Endodermal cell (in vitro differentiated cells): ENCODE measurements around the gene ZNF431. TPM values are rescaled to one million over a fixed set of nuclear protein-coding genes. Genes with fewer than 3 reads are reported as not detected.

Experiments used
- DNase-seq: peaks from one replicate; pipeline ENCODE4 v3.0.0-alpha.2; 2017
- H3K27ac ChIP-seq: 2 replicates; pipeline ENCODE4 v1.5.1; 2013; ENCODE audit warnings: mild to moderate bottlenecking, low read depth, low read length, moderate library complexity
- H3K27me3 ChIP-seq: 2 replicates; pipeline ENCODE4 v1.6.1; 2013; ENCODE audit warnings: mild to moderate bottlenecking, low read length, moderate library complexity; ENCODE audit not compliant: insufficient read depth, control insufficient read depth, poor library complexity, severe bottlenecking
- H3K36me3 ChIP-seq: 2 replicates; pipeline ENCODE4 v1.7.0; 2013; ENCODE audit warnings: mild to moderate bottlenecking, low read length, moderate library complexity; ENCODE audit not compliant: control insufficient read depth, insufficient read depth
- H3K4me1 ChIP-seq: one replicate; pipeline ENCODE4 v1.7.0; 2013; ENCODE audit warnings: low read length; ENCODE audit not compliant: control insufficient read depth, insufficient read depth
- H3K4me3 ChIP-seq: 2 replicates; pipeline ENCODE4 v1.5.1; 2013; ENCODE audit warnings: mild to moderate bottlenecking, low read length, moderate library complexity
- H3K9ac ChIP-seq: 2 replicates; pipeline ENCODE4 v1.6.1; 2013; ENCODE audit warnings: mild to moderate bottlenecking, low read length, moderate library complexity; ENCODE audit not compliant: poor library complexity, severe bottlenecking; ENCODE audit errors: extremely low read depth
- H3K9me3 ChIP-seq: 2 replicates; pipeline ENCODE4 v1.6.1; 2013; ENCODE audit warnings: mild to moderate bottlenecking, low read length, moderate library complexity; ENCODE audit not compliant: control insufficient read depth
- H3K27ac Mint-ChIP-seq: 2 replicates; pipeline ENCODE4 v1.8.0; 2020; ENCODE audit warnings: mixed read lengths
- H3K27me3 Mint-ChIP-seq: 2 replicates; pipeline ENCODE4 v1.8.0; 2021; ENCODE audit warnings: mild to moderate bottlenecking, mixed read lengths; ENCODE audit not compliant: insufficient read depth
- H3K36me3 Mint-ChIP-seq: 2 replicates; pipeline ENCODE4 v1.8.0; 2020; ENCODE audit warnings: low read depth, mixed read lengths
- H3K4me1 Mint-ChIP-seq: 2 replicates; pipeline ENCODE4 v1.8.0; 2020; ENCODE audit warnings: mixed read lengths
- H3K4me3 Mint-ChIP-seq: 2 replicates; pipeline ENCODE4 v1.8.0; 2020; ENCODE audit warnings: mild to moderate bottlenecking, moderate library complexity, mixed read lengths
- H3K9me3 Mint-ChIP-seq: 2 replicates; pipeline ENCODE4 v1.8.0; 2020; ENCODE audit warnings: mild to moderate bottlenecking, mixed read lengths
- CTCF ChIP-seq: fragments of 200-600 bp; sonication (generic); conservative IDR thresholded peaks from 2 replicates; pipeline ENCODE4 v1.5.0; 2021; ENCODE audit warnings: antibody characterized with exemption, mild to moderate bottlenecking
- WGBS, 2 experiments: methylation state at CpG; one replicate each; pipeline versions ENCODE4 v1.1.5 to v1.1.7; 2013; ENCODE audit warnings: missing lambda C conversion rate in 2 of 2, mixed read lengths in 1 of 2; ENCODE audit not compliant: insufficient coverage in 1 of 2, insufficient read length in 1 of 2; 5-methylcytosine and 5-hydroxymethylcytosine counted together
- total RNA-seq, 2 donors: library from RNA; stranded (reverse); fragmentation: NEBNext Ultra II Directional in 1 of 2; extraction: Animal tissue kit (Norgen Biotek cat#: 25700) in 1 of 2; gene quantifications; 2 replicates in 1 of 2; 3 replicates in 1 of 2; pipeline ENCODE4 v1.2.1, GENCODE V29; 2021

The ZNF431 gene
- total RNA-seq, 2 donors from 2014 or later = 34.6 to 39.0 TPM

- 100% methylated on average over 1 of the region's 2 CpGs; no CpG with 5 or more reads in 1 of the 2 experiments for WGBS, 2 experiments
- H3K36me3 ChIP-seq = peaks cover 88% of the 10 kb centered on the region
Measured at GRCh38 chr19:21098291-21098690, 43.5 kb upstream of the ZNF431 start.

DNA sequence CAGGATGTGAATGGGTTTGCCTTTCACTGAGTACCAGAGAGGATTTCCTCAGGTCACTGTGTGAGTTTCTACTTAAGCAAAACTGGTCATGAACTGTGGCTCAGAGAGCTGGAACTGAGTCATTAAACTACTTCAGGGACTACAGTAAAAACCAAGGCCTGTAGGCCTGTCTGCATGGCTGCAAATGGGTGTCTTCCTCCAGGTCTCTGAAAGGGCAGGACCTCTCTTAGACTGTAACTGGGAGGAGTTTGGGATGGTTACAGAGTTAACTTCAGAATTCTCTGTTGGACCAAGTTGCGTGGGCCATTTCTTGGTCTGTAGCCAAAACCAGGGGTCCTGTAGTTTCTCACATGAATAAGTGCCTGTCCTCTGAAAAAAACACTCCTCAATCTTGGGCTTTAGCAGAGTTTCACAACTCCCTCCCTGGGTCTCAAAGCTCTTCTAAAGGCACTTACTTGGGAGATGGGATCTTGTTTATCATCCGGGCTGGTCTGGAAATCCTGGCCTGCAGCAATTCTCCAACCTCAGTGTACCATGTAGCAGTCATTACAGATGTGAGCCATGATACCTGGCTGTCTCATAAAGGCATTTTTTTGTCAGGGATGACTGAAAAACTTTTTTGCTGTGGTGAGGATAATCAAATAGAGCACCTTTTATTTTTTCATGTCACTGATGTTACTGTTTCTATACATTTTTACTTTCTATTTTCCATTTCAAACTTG, 40.2 kb upstream of the ZNF431 start:
- Mint-ChIP-seq H3K36me3 (peaks cover 73% of the 10 kb centered on the region), H3K4me1 (no peaks in the 10 kb centered on the region), H3K27ac (peak overlapping the region; percentile 25), H3K27me3 (no peaks in the 10 kb centered on the region), H3K4me3 (no peak overlapping the region), H3K9me3 (no peaks in the 10 kb centered on the region)
- no peak for DNase-seq
- no peaks in the 10 kb centered on the region for H3K4me1 ChIP-seq
- H3K27ac ChIP-seq = no peak overlapping the region
- 88 to 93% methylated on average over 2 of the region's 2 CpGs for WGBS, 2 experiments
- no peak overlapping the region for H3K9ac ChIP-seq
- H3K27me3 ChIP-seq = no peaks in the 10 kb centered on the region
- no peak overlapping the region for H3K4me3 ChIP-seq
- no peaks in the 10 kb centered on the region for H3K9me3 ChIP-seq
- TF ChIP-seq CTCF = no peak
- H3K36me3 ChIP-seq = peaks cover 85% of the 10 kb centered on the region

More at GRCh38 chr19:21098291-21098690, 43.5 kb upstream of the ZNF431 start:
- Mint-ChIP-seq H3K36me3 (peaks cover 68% of the 10 kb centered on the region), H3K27me3 (no peaks in the 10 kb centered on the region), H3K4me1 (no peaks in the 10 kb centered on the region), H3K27ac (no peak overlapping the region), H3K9me3 (peaks cover 3% of the 10 kb centered on the region), H3K4me3 (no peak overlapping the region)
- H3K27me3 ChIP-seq = no peaks in the 10 kb centered on the region
- no peak overlapping the region for H3K4me3 ChIP-seq
- no peak overlapping the region for H3K27ac ChIP-seq
- no peaks in the 10 kb centered on the region for H3K9me3 ChIP-seq
- no peak for TF ChIP-seq CTCF
- no peaks in the 10 kb centered on the region for H3K4me1 ChIP-seq
- no peak for DNase-seq
- H3K9ac ChIP-seq = no peak overlapping the region

DNA sequence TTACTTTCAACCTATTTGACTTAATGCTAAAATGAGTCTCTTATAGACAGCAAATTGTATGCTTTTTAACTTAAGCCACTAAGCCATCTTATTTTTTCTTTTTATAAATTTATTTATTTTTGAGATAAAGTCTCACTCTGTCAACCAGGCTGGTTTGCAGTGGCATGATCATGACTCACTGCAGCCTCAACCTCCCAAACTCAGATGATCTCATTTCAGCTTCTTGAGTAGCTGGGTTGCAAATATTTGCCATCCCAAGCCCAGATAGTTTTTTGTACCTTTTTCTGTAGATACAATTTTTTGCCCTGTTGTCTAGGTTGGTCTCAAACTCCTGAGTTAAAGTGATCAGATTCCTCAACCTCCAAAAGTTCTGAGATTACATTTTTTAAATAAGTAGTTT, 32.7 kb upstream of the ZNF431 start:
- Mint-ChIP-seq H3K4me1 (peaks cover 6% of the 10 kb centered on the region), H3K9me3 (peaks cover 12% of the 10 kb centered on the region), H3K36me3 (peaks cover 83% of the 10 kb centered on the region), H3K27me3 (no peaks in the 10 kb centered on the region), H3K4me3 (no peak overlapping the region), H3K27ac (no peak overlapping the region)
- peaks cover 66% of the 10 kb centered on the region for H3K36me3 ChIP-seq
- H3K4me3 ChIP-seq = no peak overlapping the region
- no peak for TF ChIP-seq CTCF
- no peak for DNase-seq
- no peak overlapping the region for H3K27ac ChIP-seq
- no peaks in the 10 kb centered on the region for H3K27me3 ChIP-seq
- no peak overlapping the region for H3K9ac ChIP-seq
- no peaks in the 10 kb centered on the region for H3K4me1 ChIP-seq
- peaks cover 18% of the 10 kb centered on the region for H3K9me3 ChIP-seq
